ENCODE results near the gene FOXP1. TPM values are rescaled to one million over a fixed set of nuclear protein-coding genes. Genes with fewer than 3 reads are reported as not detected.

FOXP1 gene
- total RNA-seq, 1 experiment from 2014 or later: 58.4 TPM

DNA sequence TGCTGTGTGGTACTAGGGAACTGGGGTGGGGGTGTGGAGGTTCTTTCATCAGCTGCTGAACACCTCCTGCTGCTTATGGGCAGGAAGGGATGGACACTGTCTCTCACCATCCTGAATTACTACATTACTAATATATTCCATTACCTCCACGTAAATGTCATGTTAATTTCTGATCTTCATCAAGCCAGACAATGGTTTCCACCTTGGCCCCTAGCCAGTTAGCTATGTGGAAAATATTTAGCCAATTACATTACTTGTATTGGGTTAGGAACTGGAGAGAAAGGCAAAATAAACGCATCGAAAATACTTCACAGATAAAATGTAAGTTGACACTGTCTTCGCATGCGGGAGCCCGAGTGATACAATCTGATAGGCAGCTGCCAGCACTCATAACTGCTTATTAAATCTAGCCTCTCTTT is 95.1 kb downstream of the FOXP1 start:
- intact Hi-C loops (cut with micrococcal nuclease; ENCODE audit: unreplicated experiment): no loop called here
- no peak overlapping the region for H3K27ac ChIP-seq (ENCODE audit: low read depth, low read length, poor library complexity, severe bottlenecking)
- no peak for DNase-seq (ENCODE audit: low spot score)
- H3K36me3 ChIP-seq (ENCODE audit: insufficient read depth, low read length, poor library complexity, severe bottlenecking): peaks cover 3% of the 10 kb centered on the region
- BruUV-seq (replicated peaks): no TSS peak
- TF ChIP-seq, protein P1, sequence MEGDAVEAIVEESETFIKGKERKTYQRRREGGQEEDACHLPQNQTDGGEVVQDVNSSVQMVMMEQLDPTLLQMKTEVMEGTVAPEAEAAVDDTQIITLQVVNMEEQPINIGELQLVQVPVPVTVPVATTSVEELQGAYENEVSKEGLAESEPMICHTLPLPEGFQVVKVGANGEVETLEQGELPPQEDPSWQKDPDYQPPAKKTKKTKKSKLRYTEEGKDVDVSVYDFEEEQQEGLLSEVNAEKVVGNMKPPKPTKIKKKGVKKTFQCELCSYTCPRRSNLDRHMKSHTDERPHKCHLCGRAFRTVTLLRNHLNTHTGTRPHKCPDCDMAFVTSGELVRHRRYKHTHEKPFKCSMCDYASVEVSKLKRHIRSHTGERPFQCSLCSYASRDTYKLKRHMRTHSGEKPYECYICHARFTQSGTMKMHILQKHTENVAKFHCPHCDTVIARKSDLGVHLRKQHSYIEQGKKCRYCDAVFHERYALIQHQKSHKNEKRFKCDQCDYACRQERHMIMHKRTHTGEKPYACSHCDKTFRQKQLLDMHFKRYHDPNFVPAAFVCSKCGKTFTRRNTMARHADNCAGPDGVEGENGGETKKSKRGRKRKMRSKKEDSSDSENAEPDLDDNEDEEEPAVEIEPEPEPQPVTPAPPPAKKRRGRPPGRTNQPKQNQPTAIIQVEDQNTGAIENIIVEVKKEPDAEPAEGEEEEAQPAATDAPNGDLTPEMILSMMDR (conservative IDR thresholded peaks at IDR 0.05; ENCODE audit: low read depth, low read length): no peak
- no peak for TF ChIP-seq EZH2 (IDR thresholded peaks at IDR 0.05; ENCODE audit: borderline replicate concordance, low read depth, low read length, poor library complexity, severe bottlenecking)
- H3K27me3 ChIP-seq (replicated peaks; ENCODE audit: insufficient read depth, low read depth, low read length, poor library complexity): no peaks in the 10 kb centered on the region
- no peaks in the 10 kb centered on the region for H3K9me3 ChIP-seq (ENCODE audit: low read depth, low read length, poor library complexity, severe bottlenecking)
- ChIA-PET CTCF (no interaction called here), POLR2A (ENCODE audit: low non-redundant PET) (no interaction called here)
- H3K4me3 ChIP-seq (ENCODE audit: low read depth, low read length, poor library complexity, severe bottlenecking): no peak overlapping the region
- H3K4me1 ChIP-seq (ENCODE audit: insufficient read depth, low read length, poor library complexity, severe bottlenecking): no peaks in the 10 kb centered on the region

DNA sequence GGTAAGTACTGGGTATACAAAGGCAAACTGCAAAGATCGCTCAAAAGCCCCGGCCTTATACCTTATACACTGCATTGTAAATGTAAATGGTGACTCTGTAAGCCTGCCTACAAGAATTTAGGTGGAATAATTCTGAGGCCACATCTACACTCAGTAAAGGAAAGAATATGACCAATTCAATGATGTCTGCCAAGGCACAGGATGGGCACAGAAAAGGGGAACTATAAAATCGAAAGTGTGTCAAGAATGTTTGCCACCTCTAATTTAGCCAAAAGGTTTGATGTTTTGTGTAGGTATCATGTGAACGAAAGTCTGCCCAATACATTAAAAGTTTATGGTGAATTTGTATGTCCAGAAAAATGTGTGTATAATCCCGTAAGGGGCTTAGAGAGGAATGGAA is 96.1 kb downstream of the FOXP1 start:
- ChIA-PET CTCF (no interaction called here), POLR2A (ENCODE audit: low non-redundant PET) (no interaction called here)
- Histone ChIP-seq H3K4me1 (ENCODE audit: insufficient read depth, low read length, poor library complexity, severe bottlenecking) (no peaks in the 10 kb centered on the region), H3K27ac (ENCODE audit: low read depth, low read length, poor library complexity, severe bottlenecking) (no peak overlapping the region), H3K9me3 (ENCODE audit: low read depth, low read length, poor library complexity, severe bottlenecking) (no peaks in the 10 kb centered on the region), H3K4me3 (ENCODE audit: low read depth, low read length, poor library complexity, severe bottlenecking) (no peak overlapping the region), H3K36me3 (ENCODE audit: insufficient read depth, low read length, poor library complexity, severe bottlenecking) (peaks cover 3% of the 10 kb centered on the region), H3K27me3 (replicated peaks; ENCODE audit: insufficient read depth, low read depth, low read length, poor library complexity) (no peaks in the 10 kb centered on the region)
- no TSS peak for BruUV-seq (replicated peaks)
- DNase-seq (ENCODE audit: low spot score): no peak
- intact Hi-C loops (cut with micrococcal nuclease; ENCODE audit: unreplicated experiment): no loop called here
- TF ChIP-seq, protein P1 (conservative IDR thresholded peaks at IDR 0.05; ENCODE audit: low read depth, low read length): no peak
- no peak for TF ChIP-seq EZH2 (IDR thresholded peaks at IDR 0.05; ENCODE audit: borderline replicate concordance, low read depth, low read length, poor library complexity, severe bottlenecking)

DNA sequence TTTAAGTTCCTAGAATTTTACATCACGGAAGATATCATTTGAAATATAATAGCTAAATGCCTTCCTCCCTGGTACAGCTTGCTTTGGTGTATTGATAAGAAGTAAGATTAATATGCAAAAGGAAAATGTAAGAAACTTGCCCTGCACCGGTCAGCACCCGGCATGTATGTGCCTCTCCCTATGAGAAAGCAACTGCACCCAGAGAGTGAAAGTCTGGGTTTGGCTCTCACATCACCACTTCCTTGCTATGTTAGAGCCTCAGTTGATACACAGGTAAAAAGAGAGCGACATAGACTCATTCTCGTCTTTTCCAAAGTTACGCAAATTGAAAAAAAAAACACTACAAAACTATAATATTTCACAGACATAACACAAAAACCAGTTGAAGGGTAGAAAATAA is 96.7 kb downstream of the FOXP1 start:
- intact Hi-C loops (cut with micrococcal nuclease; ENCODE audit: unreplicated experiment): no loop called here
- POLR2A ChIA-PET (ENCODE audit: low non-redundant PET): no interaction called here
- CTCF ChIA-PET: no interaction called here

More for the DNA sequence above, 96.7 kb downstream of the FOXP1 start:
- Histone ChIP-seq H3K36me3 (ENCODE audit: insufficient read depth, low read length, poor library complexity, severe bottlenecking) (peaks cover 3% of the 10 kb centered on the region), H3K27me3 (replicated peaks; ENCODE audit: insufficient read depth, low read depth, low read length, poor library complexity) (no peaks in the 10 kb centered on the region), H3K4me1 (ENCODE audit: insufficient read depth, low read length, poor library complexity, severe bottlenecking) (no peaks in the 10 kb centered on the region), H3K9me3 (ENCODE audit: low read depth, low read length, poor library complexity, severe bottlenecking) (no peaks in the 10 kb centered on the region), H3K4me3 (ENCODE audit: low read depth, low read length, poor library complexity, severe bottlenecking) (no peak overlapping the region), H3K27ac (ENCODE audit: low read depth, low read length, poor library complexity, severe bottlenecking) (no peak overlapping the region)
- DNase-seq (ENCODE audit: low spot score): no peak
- BruUV-seq (replicated peaks): no TSS peak
- no peak for TF ChIP-seq EZH2 (IDR thresholded peaks at IDR 0.05; ENCODE audit: borderline replicate concordance, low read depth, low read length, poor library complexity, severe bottlenecking)
- TF ChIP-seq, protein P1 (conservative IDR thresholded peaks at IDR 0.05; ENCODE audit: low read depth, low read length): no peak
